ENCODE results near the gene ADAMTS18. TPM values are rescaled to one million over a fixed set of nuclear protein-coding genes. Genes with fewer than 3 reads are reported as not detected.

ADAMTS18 gene
- total and polyA plus RNA-seq, 4 donors = under 0.01 to 0.17 TPM; not detected in 2

DNA sequence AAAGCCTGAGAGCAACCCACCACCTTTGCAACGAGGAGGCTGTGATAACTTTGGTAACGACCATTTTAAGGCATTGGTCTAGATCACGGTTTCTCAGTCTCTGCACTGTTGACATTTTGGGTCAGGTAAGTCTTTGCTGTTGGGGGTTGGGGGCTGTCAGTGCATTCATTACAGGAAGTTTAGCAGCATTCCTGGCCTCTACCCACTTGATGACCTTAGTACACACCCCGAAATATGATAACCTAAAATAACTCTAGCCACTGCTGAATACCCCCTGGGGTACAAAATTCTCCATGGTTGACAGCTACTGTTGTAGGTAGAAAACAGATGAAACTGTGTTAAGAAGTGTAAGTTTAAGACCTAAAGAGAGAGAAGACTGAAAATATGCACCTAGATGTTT, 36.3 kb downstream of the ADAMTS18 start:
- H3K36me3 ChIP-seq (ENCODE audit: control insufficient read depth in 4 of 4, insufficient read depth in 3 of 4, low read depth in 1 of 4, low read length in 3 of 4) = no peaks in the 10 kb centered on the region
- WGBS = 16% methylated on average over 4 of the region's 4 CpGs
- H3K4me3 ChIP-seq (ENCODE audit: low read depth in 1 of 3, low read length in 3 of 3) = no peak overlapping the region
- no peaks in the 10 kb centered on the region for H3K9me3 ChIP-seq (ENCODE audit: control insufficient read depth in 4 of 4, low read length in 3 of 4)
- no peaks in the 10 kb centered on the region for H3K27me3 ChIP-seq (ENCODE audit: control insufficient read depth in 4 of 4, insufficient read depth in 4 of 4, low read length in 3 of 4)
- no peaks in the 10 kb centered on the region for H3K4me1 ChIP-seq (ENCODE audit: control insufficient read depth in 4 of 4, insufficient read depth in 4 of 4, low read length in 3 of 4)
- no peak overlapping the region for H3K9ac ChIP-seq (ENCODE audit: low read depth in 1 of 2, low read length in 2 of 2)
- no peak overlapping the region for H3K27ac ChIP-seq (ENCODE audit: low read depth in 1 of 2, low read length in 2 of 2)
- no peak for DNase-seq (ENCODE audit: low spot score)
- no peak for TF ChIP-seq FOXA1 (IDR thresholded peaks at IDR 0.05)
- TF ChIP-seq, protein P1, sequence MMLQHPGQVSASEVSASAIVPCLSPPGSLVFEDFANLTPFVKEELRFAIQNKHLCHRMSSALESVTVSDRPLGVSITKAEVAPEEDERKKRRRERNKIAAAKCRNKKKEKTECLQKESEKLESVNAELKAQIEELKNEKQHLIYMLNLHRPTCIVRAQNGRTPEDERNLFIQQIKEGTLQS (IDR thresholded peaks at IDR 0.05) = no peak
- TF ChIP-seq, protein P2, sequence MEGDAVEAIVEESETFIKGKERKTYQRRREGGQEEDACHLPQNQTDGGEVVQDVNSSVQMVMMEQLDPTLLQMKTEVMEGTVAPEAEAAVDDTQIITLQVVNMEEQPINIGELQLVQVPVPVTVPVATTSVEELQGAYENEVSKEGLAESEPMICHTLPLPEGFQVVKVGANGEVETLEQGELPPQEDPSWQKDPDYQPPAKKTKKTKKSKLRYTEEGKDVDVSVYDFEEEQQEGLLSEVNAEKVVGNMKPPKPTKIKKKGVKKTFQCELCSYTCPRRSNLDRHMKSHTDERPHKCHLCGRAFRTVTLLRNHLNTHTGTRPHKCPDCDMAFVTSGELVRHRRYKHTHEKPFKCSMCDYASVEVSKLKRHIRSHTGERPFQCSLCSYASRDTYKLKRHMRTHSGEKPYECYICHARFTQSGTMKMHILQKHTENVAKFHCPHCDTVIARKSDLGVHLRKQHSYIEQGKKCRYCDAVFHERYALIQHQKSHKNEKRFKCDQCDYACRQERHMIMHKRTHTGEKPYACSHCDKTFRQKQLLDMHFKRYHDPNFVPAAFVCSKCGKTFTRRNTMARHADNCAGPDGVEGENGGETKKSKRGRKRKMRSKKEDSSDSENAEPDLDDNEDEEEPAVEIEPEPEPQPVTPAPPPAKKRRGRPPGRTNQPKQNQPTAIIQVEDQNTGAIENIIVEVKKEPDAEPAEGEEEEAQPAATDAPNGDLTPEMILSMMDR (IDR thresholded peaks at IDR 0.05; ENCODE audit: low read depth, low read length, missing input control) = no peak
- no peak for TF ChIP-seq EGR1 (IDR thresholded peaks at IDR 0.05; ENCODE audit: low read depth in 2 of 2)
- TF ChIP-seq JUND (IDR thresholded peaks at IDR 0.05) = no peak
- TF ChIP-seq, protein P3, sequence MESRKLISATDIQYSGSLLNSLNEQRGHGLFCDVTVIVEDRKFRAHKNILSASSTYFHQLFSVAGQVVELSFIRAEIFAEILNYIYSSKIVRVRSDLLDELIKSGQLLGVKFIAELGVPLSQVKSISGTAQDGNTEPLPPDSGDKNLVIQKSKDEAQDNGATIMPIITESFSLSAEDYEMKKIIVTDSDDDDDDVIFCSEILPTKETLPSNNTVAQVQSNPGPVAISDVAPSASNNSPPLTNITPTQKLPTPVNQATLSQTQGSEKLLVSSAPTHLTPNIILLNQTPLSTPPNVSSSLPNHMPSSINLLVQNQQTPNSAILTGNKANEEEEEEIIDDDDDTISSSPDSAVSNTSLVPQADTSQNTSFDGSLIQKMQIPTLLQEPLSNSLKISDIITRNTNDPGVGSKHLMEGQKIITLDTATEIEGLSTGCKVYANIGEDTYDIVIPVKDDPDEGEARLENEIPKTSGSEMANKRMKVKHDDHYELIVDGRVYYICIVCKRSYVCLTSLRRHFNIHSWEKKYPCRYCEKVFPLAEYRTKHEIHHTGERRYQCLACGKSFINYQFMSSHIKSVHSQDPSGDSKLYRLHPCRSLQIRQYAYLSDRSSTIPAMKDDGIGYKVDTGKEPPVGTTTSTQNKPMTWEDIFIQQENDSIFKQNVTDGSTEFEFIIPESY (IDR thresholded peaks at IDR 0.05) = no peak
- no peak for TF ChIP-seq FOXA2 (IDR thresholded peaks at IDR 0.05)
- TF ChIP-seq, protein P4, sequence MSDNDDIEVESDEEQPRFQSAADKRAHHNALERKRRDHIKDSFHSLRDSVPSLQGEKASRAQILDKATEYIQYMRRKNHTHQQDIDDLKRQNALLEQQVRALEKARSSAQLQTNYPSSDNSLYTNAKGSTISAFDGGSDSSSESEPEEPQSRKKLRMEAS (IDR thresholded peaks at IDR 0.05) = no peak
- no peak for TF ChIP-seq GABPA (IDR thresholded peaks at IDR 0.05 in 1 of 2, conservative IDR thresholded peaks at IDR 0.05 in 1 of 2)
- TF ChIP-seq RAD21 (IDR thresholded peaks at IDR 0.05) = no peak
- no peak for TF ChIP-seq NR2F2 (IDR thresholded peaks at IDR 0.05)
- TF ChIP-seq, protein P5, sequence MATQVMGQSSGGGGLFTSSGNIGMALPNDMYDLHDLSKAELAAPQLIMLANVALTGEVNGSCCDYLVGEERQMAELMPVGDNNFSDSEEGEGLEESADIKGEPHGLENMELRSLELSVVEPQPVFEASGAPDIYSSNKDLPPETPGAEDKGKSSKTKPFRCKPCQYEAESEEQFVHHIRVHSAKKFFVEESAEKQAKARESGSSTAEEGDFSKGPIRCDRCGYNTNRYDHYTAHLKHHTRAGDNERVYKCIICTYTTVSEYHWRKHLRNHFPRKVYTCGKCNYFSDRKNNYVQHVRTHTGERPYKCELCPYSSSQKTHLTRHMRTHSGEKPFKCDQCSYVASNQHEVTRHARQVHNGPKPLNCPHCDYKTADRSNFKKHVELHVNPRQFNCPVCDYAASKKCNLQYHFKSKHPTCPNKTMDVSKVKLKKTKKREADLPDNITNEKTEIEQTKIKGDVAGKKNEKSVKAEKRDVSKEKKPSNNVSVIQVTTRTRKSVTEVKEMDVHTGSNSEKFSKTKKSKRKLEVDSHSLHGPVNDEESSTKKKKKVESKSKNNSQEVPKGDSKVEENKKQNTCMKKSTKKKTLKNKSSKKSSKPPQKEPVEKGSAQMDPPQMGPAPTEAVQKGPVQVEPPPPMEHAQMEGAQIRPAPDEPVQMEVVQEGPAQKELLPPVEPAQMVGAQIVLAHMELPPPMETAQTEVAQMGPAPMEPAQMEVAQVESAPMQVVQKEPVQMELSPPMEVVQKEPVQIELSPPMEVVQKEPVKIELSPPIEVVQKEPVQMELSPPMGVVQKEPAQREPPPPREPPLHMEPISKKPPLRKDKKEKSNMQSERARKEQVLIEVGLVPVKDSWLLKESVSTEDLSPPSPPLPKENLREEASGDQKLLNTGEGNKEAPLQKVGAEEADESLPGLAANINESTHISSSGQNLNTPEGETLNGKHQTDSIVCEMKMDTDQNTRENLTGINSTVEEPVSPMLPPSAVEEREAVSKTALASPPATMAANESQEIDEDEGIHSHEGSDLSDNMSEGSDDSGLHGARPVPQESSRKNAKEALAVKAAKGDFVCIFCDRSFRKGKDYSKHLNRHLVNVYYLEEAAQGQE (IDR thresholded peaks at IDR 0.05) = no peak
- TF ChIP-seq TAF1 (conservative IDR thresholded peaks at IDR 0.05) = no peak
- no peak for TF ChIP-seq SP1 (IDR thresholded peaks at IDR 0.05)
- no peak for TF ChIP-seq RXRA (IDR thresholded peaks at IDR 0.05)
- TF ChIP-seq HNF4A (conservative IDR thresholded peaks at IDR 0.05) = no peak

DNA sequence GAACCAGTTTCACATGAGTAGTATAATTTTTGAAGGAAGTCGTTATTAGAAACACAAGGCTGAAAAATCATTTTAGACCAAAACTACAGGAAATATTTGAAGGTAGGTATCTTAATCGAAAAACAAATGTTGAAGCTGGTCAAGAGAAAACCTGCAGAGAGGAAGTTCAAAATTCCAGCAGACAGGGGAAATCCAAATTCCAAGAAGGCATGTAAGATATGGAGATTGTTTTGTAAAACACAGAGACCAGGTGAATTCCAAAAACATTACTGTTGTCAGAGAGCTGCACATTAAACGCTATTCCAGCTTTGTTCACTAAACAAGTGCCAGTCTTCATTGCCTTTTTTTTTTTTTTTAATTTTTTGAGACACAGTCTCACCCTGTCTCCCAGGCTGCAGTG, 38.4 kb downstream of the ADAMTS18 start:
- DNase-seq (ENCODE audit: low spot score) = no peak
- no peak overlapping the region for H3K9ac ChIP-seq (ENCODE audit: low read depth in 1 of 2, low read length in 2 of 2)
- TF ChIP-seq GABPA (IDR thresholded peaks at IDR 0.05 in 1 of 2, conservative IDR thresholded peaks at IDR 0.05 in 1 of 2) (no peak), RXRA (IDR thresholded peaks at IDR 0.05) (no peak), YY1 (IDR thresholded peaks at IDR 0.05) (no peak), RAD21 (IDR thresholded peaks at IDR 0.05) (no peak), HNF4G (IDR thresholded peaks at IDR 0.05) (no peak), NR2F2 (IDR thresholded peaks at IDR 0.05) (no peak), FOXA2 (IDR thresholded peaks at IDR 0.05) (no peak)
- TF ChIP-seq, protein P2 (IDR thresholded peaks at IDR 0.05; ENCODE audit: low read depth, low read length, missing input control) = no peak
- TF ChIP-seq, protein P4 (IDR thresholded peaks at IDR 0.05) = no peak
- no peak overlapping the region for H3K4me3 ChIP-seq (ENCODE audit: low read depth in 1 of 3, low read length in 3 of 3)
- no peaks in the 10 kb centered on the region for H3K4me1 ChIP-seq (ENCODE audit: control insufficient read depth in 4 of 4, insufficient read depth in 4 of 4, low read length in 3 of 4)
- H3K27me3 ChIP-seq (ENCODE audit: control insufficient read depth in 4 of 4, insufficient read depth in 4 of 4, low read length in 3 of 4) = no peaks in the 10 kb centered on the region
- H3K9me3 ChIP-seq (ENCODE audit: control insufficient read depth in 4 of 4, low read length in 3 of 4) = no peaks in the 10 kb centered on the region
- WGBS = 73% methylated on average over 3 of the region's 3 CpGs
- H3K36me3 ChIP-seq (ENCODE audit: control insufficient read depth in 4 of 4, insufficient read depth in 3 of 4, low read depth in 1 of 4, low read length in 3 of 4) = no peaks in the 10 kb centered on the region
- H3K27ac ChIP-seq (ENCODE audit: low read depth in 1 of 2, low read length in 2 of 2) = no peak overlapping the region

Data from liver (tissue), 9 donors.